Gastrocnemius medialis (tissue), 4 donors: ENCODE data around the gene SPATA31C1. TPM values are rescaled to one million over a fixed set of nuclear protein-coding genes. Genes with fewer than 3 reads are reported as not detected.

ENCODE experiments used
- ATAC-seq, 2 donors: fragments of 150-250 bp; one replicate each; pipeline ENCODE4 v1.9.1; 2016
- DNase-seq, 2 donors: peaks; one replicate each; pipeline ENCODE4 v3.0.0-alpha.2; 2019
- H3K27ac ChIP-seq, 4 donors: fragments of 200-600 bp; sonication (generic); 1 replicate in 1 of 4; 2 replicates in 3 of 4; pipeline ENCODE4 v1.5.1; 2016 to 2018; ENCODE audit warnings: mild to moderate bottlenecking in 2 of 4, moderate library complexity in 1 of 4
- H3K27me3 ChIP-seq, 3 donors: fragments of 200-600 bp; sonication (generic) in 2 of 3; 1 replicate in 1 of 3; 2 replicates in 2 of 3; pipeline versions ENCODE4 v1.5.1 to v1.6.0; 2016 to 2019; ENCODE audit warnings: mild to moderate bottlenecking in 1 of 3, moderate library complexity in 1 of 3
- H3K36me3 ChIP-seq, 2 donors: fragments of 200-600 bp; sonication (generic) in 1 of 2; one replicate each; pipeline ENCODE4 v1.5.1; 2017 to 2018
- H3K4me1 ChIP-seq, 2 donors: fragments of 200-600 bp; sonication (generic) in 1 of 2; one replicate each; pipeline ENCODE4 v1.5.1; 2016 to 2017; ENCODE audit warnings: mild to moderate bottlenecking in 2 of 2
- H3K4me3 ChIP-seq, 4 donors: fragments of 200-600 bp; sonication (generic) in 3 of 4; 1 replicate in 1 of 4; 2 replicates in 3 of 4; pipeline ENCODE4 v1.5.1; 2016 to 2019; ENCODE audit warnings: mild to moderate bottlenecking in 2 of 4
- H3K9me3 ChIP-seq, 3 donors: fragments of 200-600 bp; sonication (generic) in 2 of 3; 1 replicate in 1 of 3; 2 replicates in 2 of 3; pipeline ENCODE4 v1.5.1; 2016 to 2019
- CTCF ChIP-seq, 5 experiments: fragments of 450-650 bp in 3 of 5; fragments of 200-600 bp in 2 of 5; sonication (generic) in 2 of 5; IDR thresholded peaks in 4 of 5; conservative IDR thresholded peaks in 1 of 5; 1 replicate in 4 of 5; 2 replicates in 1 of 5; pipeline ENCODE4 v1.5.1; 2016 to 2019; ENCODE audit warnings: antibody characterized with exemption in 5 of 5, mild to moderate bottlenecking in 3 of 5, moderate library complexity in 3 of 5
- POLR2A ChIP-seq, 2 donors: fragments of 450-650 bp; IDR thresholded peaks; one replicate each; pipeline ENCODE4 v1.6.1; 2017; ENCODE audit warnings: antibody characterized with exemption in 2 of 2, mild to moderate bottlenecking in 2 of 2, moderate library complexity in 2 of 2
- in situ Hi-C, 4 donors: fragments of 200-750 bp; cut with MboI; loops; one replicate each; pipeline versions ENCODE4 v1.15.0 to v1.8.0; 2017; ENCODE audit warnings: low sequenced_read_pairs in 4 of 4
- intact Hi-C: fragments of 100-400 bp; cut with DNase I; formaldehyde crosslinking; loops from one replicate; pipeline ENCODE4 v1.15.1; 2023; ENCODE audit warnings: low total_unique reads
- total RNA-seq, 4 donors: library from RNA; depleted of rRNA; stranded (reverse); fragments of >200 nt; gene quantifications; one replicate each; pipeline versions ENCODE4 v1.1.0 to v1.2.3, GENCODE V29; 2016

The SPATA31C1 gene
- total RNA-seq, 4 donors from 2014 or later = not detected

- H3K9me3 ChIP-seq = no peaks in the 10 kb centered on the region
- DNase-seq (no peak), ATAC-seq (no peak)
- intact Hi-C loops = no loop called here
- no peak overlapping the region for H3K4me3 ChIP-seq
- in situ Hi-C loops = no loop called here
- no peaks in the 10 kb centered on the region for H3K4me1 ChIP-seq
- no peaks in the 10 kb centered on the region for H3K36me3 ChIP-seq
- no peaks in the 10 kb centered on the region for H3K27me3 ChIP-seq
- no peak for TF ChIP-seq CTCF (IDR thresholded peaks at IDR 0.05 in 4 of 5, conservative IDR thresholded peaks at IDR 0.05 in 1 of 5)
- no peak for TF ChIP-seq POLR2A (IDR thresholded peaks at IDR 0.05)
- H3K27ac ChIP-seq = no peak overlapping the region
Observed at GRCh38 chr9:87968155-87968554, 50.4 kb downstream of the SPATA31C1 start.

- Histone ChIP-seq H3K9me3 (no peaks in the 10 kb centered on the region), H3K27me3 (no peaks in the 10 kb centered on the region), H3K4me3 (no peak overlapping the region), H3K36me3 (no peaks in the 10 kb centered on the region), H3K27ac (no peak overlapping the region), H3K4me1 (peaks cover 3 to 9% of the 10 kb centered on the region in 2 donors)
- DNase-seq (no peak), ATAC-seq (no peak)
- no peak for TF ChIP-seq CTCF (IDR thresholded peaks at IDR 0.05 in 4 of 5, conservative IDR thresholded peaks at IDR 0.05 in 1 of 5)
- no peak for TF ChIP-seq POLR2A (IDR thresholded peaks at IDR 0.05)
- in situ Hi-C loops (no loop called here), intact Hi-C loops (loop anchor here (5.0 kb wide), 1 partner anchor 243 kb away; the partner anchor contains the start of gene CTSL)
Observed at GRCh38 chr9:87970602-87971001, 52.8 kb downstream of the SPATA31C1 start.

GRCh38 chr9:87973122-87973521 is 55.4 kb downstream of the SPATA31C1 start:
- intact Hi-C loops = loop anchor here (5.0 kb wide), 1 partner anchor 246 kb away; the partner anchor contains the start of gene CTSL
- H3K4me3 ChIP-seq = no peak overlapping the region
- H3K9me3 ChIP-seq = no peaks in the 10 kb centered on the region
- ATAC-seq = no peak
- no peaks in the 10 kb centered on the region for H3K27me3 ChIP-seq
- TF ChIP-seq CTCF (IDR thresholded peaks at IDR 0.05 in 4 of 5, conservative IDR thresholded peaks at IDR 0.05 in 1 of 5) = no peak
- no peak for TF ChIP-seq POLR2A (IDR thresholded peaks at IDR 0.05)
- DNase-seq = no peak
- no peaks in the 10 kb centered on the region for H3K36me3 ChIP-seq
- peaks cover 3 to 9% of the 10 kb centered on the region in 2 donors for H3K4me1 ChIP-seq
- in situ Hi-C loops = no loop called here
- no peak overlapping the region for H3K27ac ChIP-seq

Other genes with a start within 250 kb of the SPATA31C1 start
- 100 to 1,000 TPM in 1 of 4 donors, 10 to 100 TPM in 3; 37.3 to 110 (median 56.8) TPM for gene CTSL, start 191.8 kb upstream of the SPATA31C1 start, total RNA-seq
- gene SPATA31E1, start 35.1 kb upstream of the SPATA31C1 start, total RNA-seq = not detected
- gene CDK20, start 56.6 kb downstream of the SPATA31C1 start, total RNA-seq = 1 to 10 TPM in 1 of 4 donors, under 1 TPM in 3; 0.44 to 3.1 (median 0.63) TPM
- not detected for gene SPATA31C2, start 220.5 kb downstream of the SPATA31C1 start, total RNA-seq